ENCODE data around the gene TMPRSS3. TPM values are rescaled to one million over a fixed set of nuclear protein-coding genes. Genes with fewer than 3 reads are reported as not detected.

TMPRSS3 gene
- total and polyA plus RNA-seq, 2 of the 13 experiments (the other 11 are each of a cell fraction or from before 2014, with no cell fraction given): 2.8 to 16.9 TPM

GRCh38 chr21:42385619-42386018 is 10.2 kb downstream of the TMPRSS3 start (continued):
- TF ChIP-seq TEF (CRISPR knock-in tag; IDR thresholded peaks at IDR 0.05) (no peak), MXD4 (CRISPR knock-in tag; IDR thresholded peaks at IDR 0.05) (0 out of 2 replicates have a peak, but pooled peaks have one; percentile 0), KDM2A (CRISPR knock-in tag; IDR thresholded peaks at IDR 0.05; ENCODE audit: borderline replicate concordance, low read depth) (no peak), KLF9 (CRISPR knock-in tag; IDR thresholded peaks at IDR 0.05; ENCODE audit: low read depth) (no peak), ZNF790 (CRISPR knock-in tag; IDR thresholded peaks at IDR 0.05; ENCODE audit: borderline replicate concordance) (no peak), ZFP36 (IDR thresholded peaks at IDR 0.05; ENCODE audit: borderline replicate concordance, low read depth, low read length, partially characterized antibody) (no peak), BCL6 (CRISPR knock-in tag; IDR thresholded peaks at IDR 0.05) (no peak), TIGD3 (CRISPR knock-in tag; IDR thresholded peaks at IDR 0.05; ENCODE audit: borderline replicate concordance) (no peak), NR2C2 (CRISPR knock-in tag; IDR thresholded peaks at IDR 0.05; ENCODE audit: borderline replicate concordance) (peak; percentile 1; the same call in 1 of the 2 replicates), U2AF2 (IDR thresholded peaks at IDR 0.05; ENCODE audit: low read depth, low read length) (no peak), NFRKB (IDR thresholded peaks at IDR 0.05) (no peak), ZSCAN29 (CRISPR knock-in tag; conservative IDR thresholded peaks at IDR 0.05) (0 out of 2 replicates have a peak, but pooled peaks have one; percentile 71), ZBTB40 (IDR thresholded peaks at IDR 0.05) (no peak), ZBTB40 (CRISPR knock-in tag; IDR thresholded peaks at IDR 0.05) (no peak), ZNF34 (CRISPR knock-in tag; IDR thresholded peaks at IDR 0.05; ENCODE audit: borderline replicate concordance) (0 out of 2 replicates have a peak, but pooled peaks have one; percentile 80), ZNF572 (CRISPR knock-in tag; IDR thresholded peaks at IDR 0.05) (peak; percentile 79; the same call in 1 of the 2 replicates), NONO (IDR thresholded peaks at IDR 0.05) (no peak), NONO (CRISPR knock-in tag; conservative IDR thresholded peaks at IDR 0.05) (no peak), ZNF672 (CRISPR knock-in tag; IDR thresholded peaks at IDR 0.05) (no peak), MED13 (CRISPR knock-in tag; IDR thresholded peaks at IDR 0.05) (no peak), SIN3A (IDR thresholded peaks at IDR 0.05; ENCODE audit: borderline replicate concordance, low read depth, low read length) (peak; percentile 38; the same call in 1 of the 2 replicates), ZNF484 (CRISPR knock-in tag; IDR thresholded peaks at IDR 0.05; ENCODE audit: borderline replicate concordance, low read depth) (no peak)

All from HepG2 (cell line).